ENCODE data around the gene PPP1R9A. TPM values are rescaled to one million over a fixed set of nuclear protein-coding genes. Genes with fewer than 3 reads are reported as not detected.

PPP1R9A gene
- total RNA-seq, 1 experiment from 2014 or later: 13.5 TPM

DNA sequence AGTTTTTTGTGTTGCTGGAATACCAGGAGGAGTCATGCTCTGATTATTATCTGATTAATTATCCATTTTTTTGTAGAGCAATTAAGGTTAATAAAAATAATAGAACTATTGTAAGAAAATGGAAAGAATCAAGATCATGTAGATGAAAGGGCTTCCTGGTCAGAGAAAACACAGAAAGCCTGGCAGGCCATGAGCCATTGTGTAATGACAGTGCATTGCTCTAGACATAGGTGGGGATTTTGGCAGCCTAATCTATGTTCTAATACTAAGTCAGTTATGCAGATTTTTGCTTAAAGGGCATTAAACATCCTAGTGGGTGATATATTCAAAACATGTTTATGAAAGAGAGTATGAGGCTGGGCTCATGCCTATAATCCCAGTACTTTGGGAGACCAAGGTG, 198.2 kb downstream of the PPP1R9A start:
- no peaks in the 10 kb centered on the region for H3K9me3 ChIP-seq (ENCODE audit: control insufficient read depth in 1 of 2, insufficient read depth in 1 of 2, low read depth in 1 of 2, low read length in 2 of 2)
- TF ChIP-seq EZH2phosphoT487 (IDR thresholded peaks at IDR 0.05; ENCODE audit: borderline replicate concordance) (no peak), ELF1 (IDR thresholded peaks at IDR 0.05; ENCODE audit: borderline replicate concordance, low read depth) (no peak), SRF (IDR thresholded peaks at IDR 0.05; ENCODE audit: low read depth) (no peak), POLR2AphosphoS5 (IDR thresholded peaks at IDR 0.05; ENCODE audit: low read depth, low read length) (no peak), RAD21 (IDR thresholded peaks at IDR 0.05; ENCODE audit: low read depth) (no peak), CEBPB (IDR thresholded peaks at IDR 0.05; ENCODE audit: low read depth) (no peak), EGR1 (IDR thresholded peaks at IDR 0.05; ENCODE audit: low read depth) (no peak), YY1 (IDR thresholded peaks at IDR 0.05; ENCODE audit: extremely low read depth, insufficient replicate concordance, low read depth, low read length) (no peak), POLR2A (IDR thresholded peaks at IDR 0.05; ENCODE audit: borderline replicate concordance, extremely low read depth, insufficient read depth, insufficient read length) (no peak), ZFX (IDR thresholded peaks at IDR 0.05) (no peak), SIN3A (IDR thresholded peaks at IDR 0.05; ENCODE audit: low read depth) (no peak), EZH2 (IDR thresholded peaks at IDR 0.05) (no peak), TCF7L2 (IDR thresholded peaks at IDR 0.05; ENCODE audit: borderline replicate concordance, extremely low read depth, insufficient read depth, insufficient read length) (no peak), CBX3 (IDR thresholded peaks at IDR 0.05; ENCODE audit: low read depth) (no peak), JUND (IDR thresholded peaks at IDR 0.05) (no peak)
- TF ChIP-seq, protein P1, sequence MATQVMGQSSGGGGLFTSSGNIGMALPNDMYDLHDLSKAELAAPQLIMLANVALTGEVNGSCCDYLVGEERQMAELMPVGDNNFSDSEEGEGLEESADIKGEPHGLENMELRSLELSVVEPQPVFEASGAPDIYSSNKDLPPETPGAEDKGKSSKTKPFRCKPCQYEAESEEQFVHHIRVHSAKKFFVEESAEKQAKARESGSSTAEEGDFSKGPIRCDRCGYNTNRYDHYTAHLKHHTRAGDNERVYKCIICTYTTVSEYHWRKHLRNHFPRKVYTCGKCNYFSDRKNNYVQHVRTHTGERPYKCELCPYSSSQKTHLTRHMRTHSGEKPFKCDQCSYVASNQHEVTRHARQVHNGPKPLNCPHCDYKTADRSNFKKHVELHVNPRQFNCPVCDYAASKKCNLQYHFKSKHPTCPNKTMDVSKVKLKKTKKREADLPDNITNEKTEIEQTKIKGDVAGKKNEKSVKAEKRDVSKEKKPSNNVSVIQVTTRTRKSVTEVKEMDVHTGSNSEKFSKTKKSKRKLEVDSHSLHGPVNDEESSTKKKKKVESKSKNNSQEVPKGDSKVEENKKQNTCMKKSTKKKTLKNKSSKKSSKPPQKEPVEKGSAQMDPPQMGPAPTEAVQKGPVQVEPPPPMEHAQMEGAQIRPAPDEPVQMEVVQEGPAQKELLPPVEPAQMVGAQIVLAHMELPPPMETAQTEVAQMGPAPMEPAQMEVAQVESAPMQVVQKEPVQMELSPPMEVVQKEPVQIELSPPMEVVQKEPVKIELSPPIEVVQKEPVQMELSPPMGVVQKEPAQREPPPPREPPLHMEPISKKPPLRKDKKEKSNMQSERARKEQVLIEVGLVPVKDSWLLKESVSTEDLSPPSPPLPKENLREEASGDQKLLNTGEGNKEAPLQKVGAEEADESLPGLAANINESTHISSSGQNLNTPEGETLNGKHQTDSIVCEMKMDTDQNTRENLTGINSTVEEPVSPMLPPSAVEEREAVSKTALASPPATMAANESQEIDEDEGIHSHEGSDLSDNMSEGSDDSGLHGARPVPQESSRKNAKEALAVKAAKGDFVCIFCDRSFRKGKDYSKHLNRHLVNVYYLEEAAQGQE (IDR thresholded peaks at IDR 0.05; ENCODE audit: low read depth): no peak
- TF ChIP-seq, protein P2, sequence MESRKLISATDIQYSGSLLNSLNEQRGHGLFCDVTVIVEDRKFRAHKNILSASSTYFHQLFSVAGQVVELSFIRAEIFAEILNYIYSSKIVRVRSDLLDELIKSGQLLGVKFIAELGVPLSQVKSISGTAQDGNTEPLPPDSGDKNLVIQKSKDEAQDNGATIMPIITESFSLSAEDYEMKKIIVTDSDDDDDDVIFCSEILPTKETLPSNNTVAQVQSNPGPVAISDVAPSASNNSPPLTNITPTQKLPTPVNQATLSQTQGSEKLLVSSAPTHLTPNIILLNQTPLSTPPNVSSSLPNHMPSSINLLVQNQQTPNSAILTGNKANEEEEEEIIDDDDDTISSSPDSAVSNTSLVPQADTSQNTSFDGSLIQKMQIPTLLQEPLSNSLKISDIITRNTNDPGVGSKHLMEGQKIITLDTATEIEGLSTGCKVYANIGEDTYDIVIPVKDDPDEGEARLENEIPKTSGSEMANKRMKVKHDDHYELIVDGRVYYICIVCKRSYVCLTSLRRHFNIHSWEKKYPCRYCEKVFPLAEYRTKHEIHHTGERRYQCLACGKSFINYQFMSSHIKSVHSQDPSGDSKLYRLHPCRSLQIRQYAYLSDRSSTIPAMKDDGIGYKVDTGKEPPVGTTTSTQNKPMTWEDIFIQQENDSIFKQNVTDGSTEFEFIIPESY (IDR thresholded peaks at IDR 0.05; ENCODE audit: extremely low read depth, insufficient replicate concordance, low read length): no peak
- TF ChIP-seq, protein P3, sequence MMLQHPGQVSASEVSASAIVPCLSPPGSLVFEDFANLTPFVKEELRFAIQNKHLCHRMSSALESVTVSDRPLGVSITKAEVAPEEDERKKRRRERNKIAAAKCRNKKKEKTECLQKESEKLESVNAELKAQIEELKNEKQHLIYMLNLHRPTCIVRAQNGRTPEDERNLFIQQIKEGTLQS (IDR thresholded peaks at IDR 0.05): no peak
- TF ChIP-seq, protein P4, sequence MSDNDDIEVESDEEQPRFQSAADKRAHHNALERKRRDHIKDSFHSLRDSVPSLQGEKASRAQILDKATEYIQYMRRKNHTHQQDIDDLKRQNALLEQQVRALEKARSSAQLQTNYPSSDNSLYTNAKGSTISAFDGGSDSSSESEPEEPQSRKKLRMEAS (IDR thresholded peaks at IDR 0.05): no peak
- TF ChIP-seq, protein P5, sequence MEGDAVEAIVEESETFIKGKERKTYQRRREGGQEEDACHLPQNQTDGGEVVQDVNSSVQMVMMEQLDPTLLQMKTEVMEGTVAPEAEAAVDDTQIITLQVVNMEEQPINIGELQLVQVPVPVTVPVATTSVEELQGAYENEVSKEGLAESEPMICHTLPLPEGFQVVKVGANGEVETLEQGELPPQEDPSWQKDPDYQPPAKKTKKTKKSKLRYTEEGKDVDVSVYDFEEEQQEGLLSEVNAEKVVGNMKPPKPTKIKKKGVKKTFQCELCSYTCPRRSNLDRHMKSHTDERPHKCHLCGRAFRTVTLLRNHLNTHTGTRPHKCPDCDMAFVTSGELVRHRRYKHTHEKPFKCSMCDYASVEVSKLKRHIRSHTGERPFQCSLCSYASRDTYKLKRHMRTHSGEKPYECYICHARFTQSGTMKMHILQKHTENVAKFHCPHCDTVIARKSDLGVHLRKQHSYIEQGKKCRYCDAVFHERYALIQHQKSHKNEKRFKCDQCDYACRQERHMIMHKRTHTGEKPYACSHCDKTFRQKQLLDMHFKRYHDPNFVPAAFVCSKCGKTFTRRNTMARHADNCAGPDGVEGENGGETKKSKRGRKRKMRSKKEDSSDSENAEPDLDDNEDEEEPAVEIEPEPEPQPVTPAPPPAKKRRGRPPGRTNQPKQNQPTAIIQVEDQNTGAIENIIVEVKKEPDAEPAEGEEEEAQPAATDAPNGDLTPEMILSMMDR (IDR thresholded peaks at IDR 0.05 in 2 of 3, conservative IDR thresholded peaks at IDR 0.05 in 1 of 3; ENCODE audit: borderline replicate concordance in 1 of 3, insufficient read depth in 1 of 3, low read depth in 2 of 3, low read length in 2 of 3): no peak
- no peaks in the 10 kb centered on the region for H3K36me3 ChIP-seq (ENCODE audit: control insufficient read depth in 1 of 2, insufficient read depth in 2 of 2, low read length in 2 of 2)
- no peak overlapping the region for H3K4me2 ChIP-seq (ENCODE audit: low read length)
- POLR2A ChIA-PET: no interaction called here
- H3K27ac ChIP-seq (ENCODE audit: low read depth, low read length): no peak overlapping the region
- no peak overlapping the region for H2AFZ ChIP-seq (ENCODE audit: low read depth, low read length, poor library complexity, severe bottlenecking)
- peaks cover 15 to 16% of the 10 kb centered on the region in 2 experiments for H3K4me1 ChIP-seq (ENCODE audit: control insufficient read depth in 1 of 2, insufficient read depth in 2 of 2, low read length in 2 of 2)
- intact Hi-C loops (cut with micrococcal nuclease): no loop called here
- H3K9me2 ChIP-seq (ENCODE audit: insufficient read depth): no peaks in the 10 kb centered on the region
- RAD21 ChIA-PET (ENCODE audit: low non-redundant PET in 1 of 2, low total read pairs in 2 of 2, uncharacterized antibody in 2 of 2, unreplicated experiment in 2 of 2): no interaction called here
- H4K20me1 ChIP-seq (ENCODE audit: insufficient read depth): no peaks in the 10 kb centered on the region
- ATAC-seq (no peak), DNase-seq (ENCODE audit: low read depth, low spot score) (no peak)
- no peaks in the 10 kb centered on the region for H3K79me2 ChIP-seq (ENCODE audit: insufficient read depth, low read length)
- BruUV-seq (replicated peaks): no TSS peak
- CTCF ChIA-PET: no interaction called here
- no peak overlapping the region for H3K4me3 ChIP-seq (replicated peaks in 1 of 2; ENCODE audit: low read depth in 1 of 2, low read length in 2 of 2)
- H3K9ac ChIP-seq (ENCODE audit: low read length): no peak overlapping the region
- no peaks in the 10 kb centered on the region for H3K27me3 ChIP-seq (ENCODE audit: insufficient read depth, low read length)
